ENCODE data around the gene GPRC5A.

The GPRC5A gene

DNA sequence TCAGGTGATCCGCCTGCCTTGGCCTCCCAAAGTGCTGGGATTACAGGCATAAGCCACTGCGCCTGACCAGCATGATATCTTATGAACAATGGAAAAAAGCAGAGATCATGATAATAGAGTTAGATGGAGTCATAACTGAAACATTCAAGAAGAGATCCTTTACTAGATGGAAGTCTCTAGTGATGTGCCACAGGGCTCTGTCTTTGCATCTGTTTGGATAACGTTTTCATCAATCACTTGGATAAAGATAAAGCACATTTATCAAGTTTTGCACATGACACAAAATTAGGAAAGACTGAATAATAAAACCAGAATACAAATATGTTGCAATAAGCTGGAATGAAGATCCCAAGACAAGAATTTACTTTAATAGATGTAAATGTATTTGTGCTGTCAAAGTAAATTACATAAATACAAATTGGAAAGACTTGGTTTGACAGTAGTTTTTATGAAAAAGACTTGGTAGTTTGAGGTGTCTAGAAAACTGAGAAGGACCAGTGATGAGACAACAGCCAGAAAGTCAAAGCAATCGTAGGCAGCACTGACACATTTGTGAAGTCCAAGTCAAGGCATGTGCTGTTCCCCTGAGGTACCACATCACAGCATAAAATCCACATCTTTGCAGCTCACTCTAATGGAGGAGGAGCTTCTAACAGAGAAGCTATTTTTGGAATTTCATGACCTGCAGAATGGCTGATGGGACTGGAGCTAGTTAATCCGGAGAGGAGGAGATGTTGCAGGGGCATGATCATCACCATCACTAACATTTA, 28.5 kb downstream of the GPRC5A start:
- TF ChIP-seq, protein P1, sequence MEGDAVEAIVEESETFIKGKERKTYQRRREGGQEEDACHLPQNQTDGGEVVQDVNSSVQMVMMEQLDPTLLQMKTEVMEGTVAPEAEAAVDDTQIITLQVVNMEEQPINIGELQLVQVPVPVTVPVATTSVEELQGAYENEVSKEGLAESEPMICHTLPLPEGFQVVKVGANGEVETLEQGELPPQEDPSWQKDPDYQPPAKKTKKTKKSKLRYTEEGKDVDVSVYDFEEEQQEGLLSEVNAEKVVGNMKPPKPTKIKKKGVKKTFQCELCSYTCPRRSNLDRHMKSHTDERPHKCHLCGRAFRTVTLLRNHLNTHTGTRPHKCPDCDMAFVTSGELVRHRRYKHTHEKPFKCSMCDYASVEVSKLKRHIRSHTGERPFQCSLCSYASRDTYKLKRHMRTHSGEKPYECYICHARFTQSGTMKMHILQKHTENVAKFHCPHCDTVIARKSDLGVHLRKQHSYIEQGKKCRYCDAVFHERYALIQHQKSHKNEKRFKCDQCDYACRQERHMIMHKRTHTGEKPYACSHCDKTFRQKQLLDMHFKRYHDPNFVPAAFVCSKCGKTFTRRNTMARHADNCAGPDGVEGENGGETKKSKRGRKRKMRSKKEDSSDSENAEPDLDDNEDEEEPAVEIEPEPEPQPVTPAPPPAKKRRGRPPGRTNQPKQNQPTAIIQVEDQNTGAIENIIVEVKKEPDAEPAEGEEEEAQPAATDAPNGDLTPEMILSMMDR (IDR thresholded peaks at IDR 0.05; ENCODE audit: low read depth, low read length) = no peak
- H3K4me3 ChIP-seq (ENCODE audit: low read depth, low read length) = no peak overlapping the region

DNA sequence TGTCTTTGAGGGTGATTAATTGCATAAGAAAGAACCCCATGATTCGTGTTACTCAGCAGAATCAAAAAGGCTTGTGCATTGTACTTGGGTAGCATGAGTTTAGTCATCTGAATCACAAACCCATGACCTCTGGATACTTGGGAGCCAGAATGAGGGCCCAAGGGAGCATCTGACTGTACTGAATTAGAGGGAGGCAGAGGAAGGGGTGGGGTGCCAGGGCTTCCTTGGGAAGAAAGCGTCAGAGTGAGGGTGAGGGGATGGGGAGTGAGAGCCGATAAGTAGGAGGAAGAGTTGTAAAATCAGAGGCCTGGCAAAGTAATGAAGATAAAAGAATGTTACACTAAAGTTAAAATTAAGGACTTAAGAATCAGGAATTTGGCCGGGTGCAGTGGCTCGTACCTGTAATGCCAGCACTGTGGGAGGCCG, 30.8 kb downstream of the GPRC5A start:
- TF ChIP-seq, protein P1 (IDR thresholded peaks at IDR 0.05; ENCODE audit: low read depth, low read length) = no peak
- no peak overlapping the region for H3K4me3 ChIP-seq (ENCODE audit: low read depth, low read length)

DNA sequence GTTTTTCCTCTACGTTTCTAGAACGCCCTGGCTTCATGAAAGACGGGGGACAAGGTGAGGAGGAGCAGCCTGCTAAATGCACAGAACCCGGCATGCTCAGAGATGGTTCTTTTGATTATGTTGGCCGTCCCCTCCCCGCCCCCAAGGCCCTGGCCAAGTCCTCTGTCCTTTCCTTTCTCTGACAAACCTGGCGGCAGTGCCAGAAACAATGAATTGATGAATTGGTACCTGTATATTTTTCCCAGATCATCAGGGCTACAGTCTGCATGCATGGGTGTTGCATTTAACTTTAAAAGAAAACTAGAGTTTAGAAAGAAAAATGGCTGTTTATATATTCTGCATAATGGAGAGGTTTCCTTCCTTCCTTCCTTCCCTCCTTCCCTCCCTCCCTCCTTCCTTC, 31.6 kb downstream of the GPRC5A start:
- H3K4me3 ChIP-seq (ENCODE audit: low read depth, low read length) = no peak overlapping the region
- TF ChIP-seq, protein P1 (IDR thresholded peaks at IDR 0.05; ENCODE audit: low read depth, low read length) = no peak

DNA sequence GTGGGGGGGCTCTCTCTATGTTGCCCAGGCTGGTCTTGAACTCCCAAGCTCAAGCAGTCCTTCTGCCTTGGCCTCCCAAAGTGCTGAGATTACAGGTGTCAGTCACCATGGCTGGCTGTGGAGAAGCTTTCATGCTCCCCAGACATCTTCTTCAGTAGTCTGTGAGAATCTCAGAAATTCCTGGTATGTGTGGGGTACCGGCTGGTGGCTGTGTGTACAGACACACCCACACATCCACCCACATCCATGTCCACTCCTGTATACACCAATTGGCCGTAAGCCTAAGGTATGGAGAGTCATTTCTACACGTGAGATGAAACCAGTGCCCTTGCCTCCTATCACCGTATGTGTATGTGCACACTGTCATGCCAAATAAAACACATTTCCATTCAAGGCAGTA, 32.8 kb downstream of the GPRC5A start:
- no peak overlapping the region for H3K4me3 ChIP-seq (ENCODE audit: low read depth, low read length)
- TF ChIP-seq, protein P1 (IDR thresholded peaks at IDR 0.05; ENCODE audit: low read depth, low read length) = no peak

DNA sequence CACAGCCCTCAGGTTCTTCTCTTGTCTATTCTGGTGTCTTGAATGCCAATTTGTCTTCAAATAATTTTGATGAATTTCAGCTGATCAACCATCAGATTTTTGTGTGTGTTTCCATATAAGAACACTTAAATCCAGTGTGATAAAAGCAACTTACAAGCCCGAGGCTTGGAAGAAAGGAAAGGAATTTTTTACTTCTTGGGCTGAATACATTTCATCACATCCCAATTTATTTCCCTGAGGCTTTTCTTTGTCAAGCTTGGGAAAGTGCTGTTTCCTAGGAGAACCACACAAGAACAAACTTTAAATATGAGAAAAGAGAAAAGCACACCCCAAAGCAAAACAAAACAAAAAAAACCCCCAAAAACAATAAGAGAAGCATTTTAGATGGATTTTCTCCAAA, 34.0 kb downstream of the GPRC5A start:
- TF ChIP-seq, protein P1 (IDR thresholded peaks at IDR 0.05; ENCODE audit: low read depth, low read length) = no peak
- H3K4me3 ChIP-seq (ENCODE audit: low read depth, low read length) = no peak overlapping the region

DNA sequence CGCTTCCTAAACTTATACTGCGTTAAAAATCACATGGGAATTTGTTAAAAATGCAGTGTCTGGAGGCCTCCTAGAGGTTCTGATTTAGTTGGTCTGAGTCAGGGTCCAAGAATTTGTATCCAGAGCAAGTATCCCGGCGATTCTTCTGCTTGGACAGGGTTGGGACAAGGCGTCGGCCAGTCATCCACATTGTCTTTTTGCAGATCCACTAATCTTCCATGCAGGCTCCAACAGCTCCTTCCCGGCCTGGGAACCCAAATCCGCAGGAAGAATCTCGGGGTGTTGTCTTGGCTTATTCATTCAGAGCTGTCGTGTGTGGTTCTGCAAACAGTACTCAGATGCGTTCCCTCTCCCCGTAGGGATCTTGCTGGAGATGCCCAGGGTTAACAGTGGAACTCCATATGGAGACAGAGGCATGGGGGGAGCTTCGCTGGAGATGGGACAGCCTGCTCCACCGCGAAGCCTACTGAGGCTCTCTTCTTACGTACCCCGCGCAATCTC, 35.3 kb downstream of the GPRC5A start:
- TF ChIP-seq, protein P1 (IDR thresholded peaks at IDR 0.05; ENCODE audit: low read depth, low read length) = no peak
- H3K4me3 ChIP-seq (ENCODE audit: low read depth, low read length) = no peak overlapping the region
